PC-3 (cell line): ENCODE data around the gene PPL.

Experiments used
- CTCF ChIP-seq: fragments of 300-600 bp; sonication (generic); conservative IDR thresholded peaks from 2 replicates; pipeline ENCODE4 v1.5.1; 2017; ENCODE audit warnings: antibody characterized with exemption, low read depth, mild to moderate bottlenecking, low read length
- EZH2 ChIP-seq: fragments of 300-600 bp; sonication (generic); IDR thresholded peaks from one replicate; pipeline ENCODE4 v1.6.1; 2017; ENCODE audit warnings: antibody characterized with exemption, mild to moderate bottlenecking, low read length; ENCODE audit not compliant: unreplicated experiment
- EZH2phosphoT487 ChIP-seq: fragments of 300-600 bp; sonication (generic); IDR thresholded peaks from 2 replicates; pipeline ENCODE4 v1.6.1; 2018; ENCODE audit warnings: mild to moderate bottlenecking, antibody characterized with exemption, low read length, borderline replicate concordance

- TF ChIP-seq CTCF = no peak
- TF ChIP-seq EZH2 = no peak
- TF ChIP-seq EZH2phosphoT487 = no peak
Observed at GRCh38 chr16:4893103-4893862, 43.7 kb downstream of the PPL start.
